SKM-1 (cell line): Measurements from ENCODE around the gene PRDX1.
"Not testable (repeated sequence)": the region's sequence is repeated elsewhere in the genome, so short reads cannot be mapped to it uniquely, and the experiment has no call there.

ENCODE experiments used
- DNase-seq: peaks from one replicate; lab custom pipeline; 2025; ENCODE audit not compliant: unreplicated experiment; lab: John Stamatoyannopoulos, UW

The PRDX1 gene

GRCh38 chr1:45467353-45467752 is 54.3 kb downstream of the PRDX1 start:
- DNase-seq, result not testable (repeated sequence)

GRCh38 chr1:45465277-45465676 is 56.4 kb downstream of the PRDX1 start:
- DNase-seq, result no peak
